Stimulated activated CD8-positive, alpha-beta memory T cell treated with anti-CD3 and anti-CD28 coated beads, Interleukin-4, amount 100 ng/mL, for 24 hours (primary cell): ENCODE data around the gene SIRPB1.
"Not testable (repeated sequence)": the region's sequence is repeated elsewhere in the genome, so short reads cannot be mapped to it uniquely, and the experiment has no call there.

ENCODE experiments used
- DNase-seq: peaks from one replicate; pipeline ENCODE4 v3.0.0-alpha.2; 2020; ENCODE audit warnings: low read depth

Gene SIRPB1

DNA sequence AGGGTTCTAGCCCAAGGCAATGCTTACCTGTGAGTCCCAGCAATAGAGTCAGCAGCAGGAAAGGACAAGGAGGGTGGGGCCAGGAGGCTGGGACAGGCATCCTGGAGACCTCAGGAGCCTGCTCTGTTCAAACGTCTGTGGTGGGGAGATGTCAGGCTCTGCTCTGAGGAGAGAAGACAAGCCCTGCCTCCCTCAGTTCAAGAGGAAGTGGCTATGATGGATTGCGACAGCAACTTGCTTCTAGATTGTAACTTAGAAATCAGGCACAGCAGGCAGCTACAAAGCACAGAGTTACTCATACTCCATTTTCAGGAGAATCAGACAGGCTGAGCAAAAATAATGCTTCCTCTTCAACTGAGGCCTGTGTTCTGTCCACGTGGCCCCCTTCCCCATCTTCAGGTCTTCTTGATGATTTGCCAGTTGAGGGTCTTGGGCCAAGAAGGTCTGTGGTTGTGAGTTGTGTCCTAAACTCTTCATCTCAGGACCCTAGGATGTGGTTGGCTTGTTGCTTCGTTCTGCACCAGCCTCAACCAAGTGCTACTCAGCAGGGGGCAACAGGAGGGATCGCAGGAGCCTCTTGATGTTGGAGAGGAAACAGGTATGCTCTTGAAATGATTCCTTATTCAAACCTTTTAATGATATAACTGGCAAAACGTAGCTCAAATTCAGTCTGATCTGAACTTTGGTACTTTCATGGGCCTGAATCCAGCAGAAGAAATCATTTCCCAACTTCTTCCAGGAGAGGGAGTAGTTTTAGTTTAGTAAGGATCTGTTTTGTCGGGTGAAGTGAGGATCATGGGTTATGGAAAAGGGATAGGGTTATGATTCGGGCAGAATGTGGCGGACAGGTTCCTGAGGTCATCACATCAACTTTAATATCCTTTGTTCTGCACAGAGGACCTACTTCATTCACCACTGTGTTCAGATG, 31.0 kb downstream of the SIRPB1 start:
- DNase-seq: no peak

DNA sequence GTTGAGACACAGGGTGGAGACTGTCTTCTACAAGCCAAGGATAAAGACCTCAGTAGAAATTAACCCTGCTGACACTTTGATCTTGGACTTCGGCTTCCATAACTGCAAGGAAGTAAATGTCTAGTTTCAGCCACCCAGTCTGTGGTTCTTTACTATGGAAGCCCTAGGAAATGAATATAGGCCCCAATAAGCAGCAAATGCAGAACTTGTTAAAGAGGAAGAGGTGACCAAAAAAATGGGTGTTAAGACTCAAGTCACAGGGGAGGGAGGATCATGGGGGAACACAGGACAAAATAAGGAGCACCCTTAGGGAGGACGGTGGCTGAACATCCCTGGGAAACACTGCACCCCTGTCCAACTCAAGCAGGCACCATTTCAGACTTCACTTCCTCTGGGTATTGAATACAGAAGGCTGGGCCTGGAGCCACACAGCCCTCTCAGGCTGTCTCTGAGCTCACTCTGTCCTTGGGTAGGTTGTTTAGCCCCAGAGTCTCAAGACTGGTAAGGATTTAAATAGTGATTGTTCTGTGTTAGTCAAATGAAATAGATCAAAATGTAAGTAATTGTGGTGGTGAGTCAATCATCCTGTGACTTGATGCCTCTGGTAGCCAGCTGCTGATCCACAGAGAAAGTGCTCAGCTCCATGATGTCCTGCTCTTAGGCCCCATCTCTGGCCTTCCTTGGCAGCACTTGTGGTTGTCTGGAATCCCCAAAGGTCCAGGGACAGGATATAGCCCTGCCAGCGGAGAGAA, 31.9 kb downstream of the SIRPB1 start:
- no peak for DNase-seq

- no peak for DNase-seq
Measured at GRCh38 chr20:1579488-1579887, 40.3 kb downstream of the SIRPB1 start.

DNA sequence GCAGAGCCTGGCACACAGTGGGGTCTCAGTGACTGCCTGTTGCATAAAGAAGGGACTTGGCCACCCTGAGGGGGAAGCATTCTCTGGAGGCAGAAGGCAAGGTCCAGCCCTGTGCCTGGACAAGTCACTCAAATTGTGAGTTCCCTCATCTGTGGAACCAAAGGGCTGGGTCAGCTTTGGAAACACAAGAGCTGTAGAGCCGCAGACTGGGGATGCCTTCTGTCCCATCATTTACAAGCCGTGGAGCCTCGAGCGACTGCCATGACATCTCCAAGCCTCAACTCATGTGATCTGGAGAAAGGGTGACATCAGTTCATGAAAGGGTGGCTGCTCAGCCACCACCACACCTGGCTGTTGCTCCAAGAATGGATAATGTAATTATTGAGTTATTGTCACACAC, 41.9 kb downstream of the SIRPB1 start:
- no peak for DNase-seq

- DNase-seq: not testable (repeated sequence)
Measured at GRCh38 chr20:1577313-1577712, 42.5 kb downstream of the SIRPB1 start.

- no peak for DNase-seq
Measured at GRCh38 chr20:1576641-1577040, 43.2 kb downstream of the SIRPB1 start.

DNA sequence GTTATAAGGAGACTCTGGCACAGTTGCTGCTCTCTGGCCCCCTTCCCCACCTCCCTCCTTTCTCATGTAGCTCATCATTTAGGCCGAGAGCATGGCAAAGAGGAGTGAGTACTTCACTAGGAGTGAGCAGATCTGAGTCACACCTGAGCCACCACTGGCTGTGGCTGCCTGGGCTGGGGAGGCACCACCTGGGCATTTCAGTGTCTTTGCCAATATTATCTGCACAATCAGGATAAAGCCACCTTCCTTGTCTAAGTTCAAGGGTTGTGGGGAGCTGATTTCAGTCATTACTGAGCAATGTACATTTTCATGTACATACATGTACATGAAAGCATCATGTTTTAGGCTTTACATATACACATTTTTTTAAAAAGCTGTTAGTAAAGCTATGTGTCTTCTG, 43.8 kb downstream of the SIRPB1 start:
- DNase-seq: not testable (repeated sequence)

DNA sequence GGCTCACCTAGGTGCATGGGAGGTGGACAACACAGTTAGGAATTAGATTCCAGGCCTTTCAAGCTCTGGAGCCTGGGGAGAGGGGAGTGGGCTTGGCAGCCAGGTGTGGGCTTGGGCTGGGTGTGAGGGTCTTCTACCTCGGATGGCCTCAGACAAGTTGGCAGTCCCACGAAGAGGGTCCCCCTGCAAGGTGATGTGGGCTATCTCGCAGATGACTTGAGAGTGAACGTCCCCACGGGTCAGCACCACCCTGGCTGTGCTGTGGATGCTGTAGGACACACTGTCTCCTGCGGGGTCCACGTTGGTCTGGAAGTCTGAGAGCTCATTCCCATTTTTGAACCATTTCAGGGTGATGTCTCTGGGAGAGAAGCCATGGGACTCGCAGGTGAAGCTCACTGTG, 48.2 kb downstream of the SIRPB1 start:
- not testable (repeated sequence) for DNase-seq
